Tibial artery (tissue), 4 donors: ENCODE results near the gene KIF26A.
"Not testable (repeated sequence)": the region's sequence is repeated elsewhere in the genome, so short reads cannot be mapped to it uniquely, and the experiment has no call there.

Experiments
- DNase-seq, 2 donors: peaks; one replicate each; pipeline ENCODE4 v3.0.0-alpha.2; 2019
- H3K27ac ChIP-seq, 2 donors: fragments of 200-600 bp; sonication (generic) in 1 of 2; 1 replicate in 1 of 2; 2 replicates in 1 of 2; pipeline ENCODE4 v1.5.1; 2018 to 2019; ENCODE audit warnings: mild to moderate bottlenecking in 1 of 2
- H3K27me3 ChIP-seq, 2 donors: fragments of 200-600 bp; sonication (generic) in 1 of 2; one replicate each; pipeline versions ENCODE4 v1.5.1 to v1.6.0; 2016 to 2019
- H3K36me3 ChIP-seq, 3 donors: fragments of 200-600 bp; sonication (generic) in 2 of 3; one replicate each; pipeline ENCODE4 v1.5.1; 2016 to 2019; ENCODE audit warnings: mild to moderate bottlenecking in 2 of 3
- H3K4me1 ChIP-seq, 4 donors: fragments of 200-600 bp; sonication (generic) in 2 of 4; 1 replicate in 3 of 4; 2 replicates in 1 of 4; pipeline ENCODE4 v1.5.1; 2016 to 2019
- H3K4me3 ChIP-seq, 2 donors: fragments of 200-600 bp; sonication (generic) in 1 of 2; 1 replicate in 1 of 2; 2 replicates in 1 of 2; pipeline ENCODE4 v1.5.1; 2018 to 2019; ENCODE audit warnings: mild to moderate bottlenecking in 2 of 2
- H3K9me3 ChIP-seq, 3 donors: fragments of 200-600 bp; sonication (generic) in 1 of 3; one replicate each; pipeline ENCODE4 v1.5.1; 2016 to 2019
- CTCF ChIP-seq, 2 experiments: fragments of 200-600 bp in 1 of 2; fragments of 450-650 bp in 1 of 2; IDR thresholded peaks; one replicate each; pipeline ENCODE4 v1.5.1; 2017 to 2019; ENCODE audit warnings: antibody characterized with exemption in 2 of 2, mild to moderate bottlenecking in 1 of 2, moderate library complexity in 1 of 2
- intact Hi-C: fragments of 100-400 bp; cut with DNase I; formaldehyde crosslinking; loops from one replicate; pipeline ENCODE4 v1.15.0; 2023; ENCODE audit warnings: low total_unique reads

KIF26A gene

DNA sequence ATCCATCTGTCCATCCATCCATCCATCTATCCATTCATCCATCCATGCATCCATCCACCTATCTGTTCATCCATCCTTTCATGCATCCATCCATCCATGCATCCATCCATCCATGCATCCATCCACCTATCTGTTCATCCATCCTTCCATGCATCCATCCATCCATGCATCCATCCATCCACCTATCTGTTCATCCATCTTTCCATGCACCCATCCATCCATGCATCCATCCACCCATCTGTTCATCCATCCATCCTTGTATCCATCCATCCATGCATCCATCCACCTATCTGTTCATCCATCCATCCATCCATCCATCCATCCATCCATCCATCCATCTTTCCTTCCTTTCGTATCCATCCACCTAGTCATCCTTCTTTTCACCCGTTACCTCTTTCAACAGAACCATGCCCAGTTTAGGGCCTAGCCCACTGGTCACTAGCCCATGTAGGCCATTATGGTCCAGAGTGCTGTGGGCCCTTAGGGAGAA lies 66.3 kb downstream of the KIF26A start:
- Histone ChIP-seq H3K36me3 (no peaks in the 10 kb centered on the region), H3K27ac (no peak overlapping the region), H3K27me3 (peaks cover 0 to 53% of the 10 kb centered on the region in 2 donors), H3K4me3 (no peak overlapping the region), H3K4me1 (no peaks in the 10 kb centered on the region), H3K9me3 (no peaks in the 10 kb centered on the region)
- DNase-seq, result no peak
- intact Hi-C loops, result no loop called here
- no peak for TF ChIP-seq CTCF (IDR thresholded peaks at IDR 0.05)

DNA sequence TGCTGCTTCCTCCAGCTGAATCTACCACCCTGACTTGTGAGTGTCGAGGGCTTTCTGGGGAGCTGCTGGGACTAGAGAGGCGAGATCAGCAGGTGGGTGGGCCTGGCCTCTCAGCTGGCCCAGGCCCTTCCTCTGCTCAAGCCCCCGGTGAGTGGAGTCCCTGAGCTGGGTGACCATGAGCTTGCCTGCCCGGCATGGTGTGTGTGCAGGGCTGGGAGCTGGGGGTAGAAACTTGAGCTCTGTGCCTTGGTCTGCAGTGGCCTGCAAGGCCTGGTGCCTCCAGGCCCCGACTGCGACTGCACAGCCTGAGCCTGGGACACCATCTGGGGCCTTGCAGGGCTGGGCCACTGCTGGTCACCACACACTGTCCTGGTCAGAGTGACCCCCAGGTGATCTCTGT lies 67.4 kb downstream of the KIF26A start:
- no peak for TF ChIP-seq CTCF (IDR thresholded peaks at IDR 0.05)
- H3K36me3 ChIP-seq, result no peaks in the 10 kb centered on the region
- H3K4me1 ChIP-seq, result no peaks in the 10 kb centered on the region
- intact Hi-C loops, result no loop called here
- no peaks in the 10 kb centered on the region for H3K9me3 ChIP-seq
- peaks cover 0 to 63% of the 10 kb centered on the region in 2 donors for H3K27me3 ChIP-seq
- no peak overlapping the region for H3K27ac ChIP-seq
- no peak overlapping the region for H3K4me3 ChIP-seq
- DNase-seq, result no peak

GRCh38 chr14:104206281-104206904 lies 68.0 kb downstream of the KIF26A start:
- H3K36me3 ChIP-seq, result no peaks in the 10 kb centered on the region
- TF ChIP-seq CTCF (IDR thresholded peaks at IDR 0.05), result no peak
- intact Hi-C loops, result no loop called here
- H3K9me3 ChIP-seq, result no peaks in the 10 kb centered on the region
- H3K4me1 ChIP-seq, result no peaks in the 10 kb centered on the region
- DNase-seq, result no peak
- H3K27ac ChIP-seq, result no peak overlapping the region
- peaks cover 0 to 63% of the 10 kb centered on the region in 2 donors for H3K27me3 ChIP-seq
- no peak overlapping the region for H3K4me3 ChIP-seq

- Histone ChIP-seq H3K27ac (no peak overlapping the region), H3K4me1 (no peaks in the 10 kb centered on the region), H3K4me3 (no peak overlapping the region), H3K36me3 (no peaks in the 10 kb centered on the region), H3K9me3 (no peaks in the 10 kb centered on the region), H3K27me3 (peaks cover 0 to 63% of the 10 kb centered on the region in 2 donors)
- TF ChIP-seq CTCF (IDR thresholded peaks at IDR 0.05), result no peak
- intact Hi-C loops, result no loop called here
- no peak for DNase-seq
These were observed 69.0 kb downstream of the KIF26A start for GRCh38 chr14:104207142-104208014.

DNA sequence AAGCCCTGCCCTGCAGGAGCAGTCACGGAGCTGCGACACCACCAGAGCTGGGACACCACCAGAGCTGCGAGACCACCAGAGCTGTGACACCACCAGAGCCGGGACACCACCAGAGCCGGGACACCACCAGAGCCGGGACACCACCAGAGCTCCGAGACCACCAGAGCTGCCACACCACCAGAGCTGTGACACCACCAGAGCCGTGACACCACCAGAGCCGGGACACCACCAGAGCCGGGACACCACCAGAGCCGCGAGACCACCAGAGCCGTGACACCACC lies 69.6 kb downstream of the KIF26A start:
- H3K4me1 ChIP-seq, intact Hi-C loops, H3K9me3 ChIP-seq, H3K36me3 ChIP-seq, H3K27ac ChIP-seq, DNase-seq, H3K4me3 ChIP-seq: not testable (repeated sequence)
- H3K27me3 ChIP-seq, result peaks cover 0 to 66% of the 10 kb centered on the region in 2 donors

DNA sequence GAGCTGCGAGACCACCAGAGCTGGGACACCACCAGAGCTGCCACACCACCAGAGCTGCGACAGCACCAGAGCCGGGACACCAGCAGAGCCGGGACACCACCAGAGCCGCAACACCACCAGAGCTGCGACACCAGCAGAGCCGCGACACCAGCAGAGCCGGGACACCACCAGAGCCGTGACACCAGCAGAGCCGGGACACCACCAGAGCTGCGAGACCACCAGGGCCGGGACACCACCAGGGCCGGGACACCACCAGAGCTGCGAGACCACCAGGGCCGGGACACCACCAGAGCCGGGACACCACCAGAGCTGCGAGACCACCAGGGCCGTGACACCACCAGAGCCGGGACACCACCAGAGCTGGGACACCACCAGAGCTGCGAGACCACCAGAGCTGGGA lies 69.9 kb downstream of the KIF26A start:
- H3K36me3 ChIP-seq, intact Hi-C loops, DNase-seq, H3K4me1 ChIP-seq, H3K27ac ChIP-seq, H3K4me3 ChIP-seq, H3K9me3 ChIP-seq: not testable (repeated sequence)
- H3K27me3 ChIP-seq, result peaks cover 0 to 66% of the 10 kb centered on the region in 2 donors

GRCh38 chr14:104209071-104209470 lies 70.7 kb downstream of the KIF26A start:
- intact Hi-C loops, DNase-seq, H3K4me1 ChIP-seq, H3K9me3 ChIP-seq, H3K27ac ChIP-seq, H3K36me3 ChIP-seq, H3K4me3 ChIP-seq: not testable (repeated sequence)
- peaks cover 0 to 72% of the 10 kb centered on the region in 2 donors for H3K27me3 ChIP-seq
